Endothelial cell of coronary artery (primary cell): ENCODE results near the gene APC2. TPM values are rescaled to one million over a fixed set of nuclear protein-coding genes. Genes with fewer than 3 reads are reported as not detected.

Experiments used
- total RNA-seq: library from RNA; depleted of rRNA; stranded (reverse); fragments of >200 nt; gene quantifications from 2 replicates; pipeline ENCODE4 v1.2.3, GENCODE V29; 2014

The APC2 gene, protein sequence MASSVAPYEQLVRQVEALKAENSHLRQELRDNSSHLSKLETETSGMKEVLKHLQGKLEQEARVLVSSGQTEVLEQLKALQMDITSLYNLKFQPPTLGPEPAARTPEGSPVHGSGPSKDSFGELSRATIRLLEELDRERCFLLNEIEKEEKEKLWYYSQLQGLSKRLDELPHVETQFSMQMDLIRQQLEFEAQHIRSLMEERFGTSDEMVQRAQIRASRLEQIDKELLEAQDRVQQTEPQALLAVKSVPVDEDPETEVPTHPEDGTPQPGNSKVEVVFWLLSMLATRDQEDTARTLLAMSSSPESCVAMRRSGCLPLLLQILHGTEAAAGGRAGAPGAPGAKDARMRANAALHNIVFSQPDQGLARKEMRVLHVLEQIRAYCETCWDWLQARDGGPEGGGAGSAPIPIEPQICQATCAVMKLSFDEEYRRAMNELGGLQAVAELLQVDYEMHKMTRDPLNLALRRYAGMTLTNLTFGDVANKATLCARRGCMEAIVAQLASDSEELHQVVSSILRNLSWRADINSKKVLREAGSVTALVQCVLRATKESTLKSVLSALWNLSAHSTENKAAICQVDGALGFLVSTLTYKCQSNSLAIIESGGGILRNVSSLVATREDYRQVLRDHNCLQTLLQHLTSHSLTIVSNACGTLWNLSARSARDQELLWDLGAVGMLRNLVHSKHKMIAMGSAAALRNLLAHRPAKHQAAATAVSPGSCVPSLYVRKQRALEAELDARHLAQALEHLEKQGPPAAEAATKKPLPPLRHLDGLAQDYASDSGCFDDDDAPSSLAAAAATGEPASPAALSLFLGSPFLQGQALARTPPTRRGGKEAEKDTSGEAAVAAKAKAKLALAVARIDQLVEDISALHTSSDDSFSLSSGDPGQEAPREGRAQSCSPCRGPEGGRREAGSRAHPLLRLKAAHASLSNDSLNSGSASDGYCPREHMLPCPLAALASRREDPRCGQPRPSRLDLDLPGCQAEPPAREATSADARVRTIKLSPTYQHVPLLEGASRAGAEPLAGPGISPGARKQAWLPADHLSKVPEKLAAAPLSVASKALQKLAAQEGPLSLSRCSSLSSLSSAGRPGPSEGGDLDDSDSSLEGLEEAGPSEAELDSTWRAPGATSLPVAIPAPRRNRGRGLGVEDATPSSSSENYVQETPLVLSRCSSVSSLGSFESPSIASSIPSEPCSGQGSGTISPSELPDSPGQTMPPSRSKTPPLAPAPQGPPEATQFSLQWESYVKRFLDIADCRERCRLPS (N-terminal part only)
- total RNA-seq = 0.09 TPM in 2 replicates

DNA sequence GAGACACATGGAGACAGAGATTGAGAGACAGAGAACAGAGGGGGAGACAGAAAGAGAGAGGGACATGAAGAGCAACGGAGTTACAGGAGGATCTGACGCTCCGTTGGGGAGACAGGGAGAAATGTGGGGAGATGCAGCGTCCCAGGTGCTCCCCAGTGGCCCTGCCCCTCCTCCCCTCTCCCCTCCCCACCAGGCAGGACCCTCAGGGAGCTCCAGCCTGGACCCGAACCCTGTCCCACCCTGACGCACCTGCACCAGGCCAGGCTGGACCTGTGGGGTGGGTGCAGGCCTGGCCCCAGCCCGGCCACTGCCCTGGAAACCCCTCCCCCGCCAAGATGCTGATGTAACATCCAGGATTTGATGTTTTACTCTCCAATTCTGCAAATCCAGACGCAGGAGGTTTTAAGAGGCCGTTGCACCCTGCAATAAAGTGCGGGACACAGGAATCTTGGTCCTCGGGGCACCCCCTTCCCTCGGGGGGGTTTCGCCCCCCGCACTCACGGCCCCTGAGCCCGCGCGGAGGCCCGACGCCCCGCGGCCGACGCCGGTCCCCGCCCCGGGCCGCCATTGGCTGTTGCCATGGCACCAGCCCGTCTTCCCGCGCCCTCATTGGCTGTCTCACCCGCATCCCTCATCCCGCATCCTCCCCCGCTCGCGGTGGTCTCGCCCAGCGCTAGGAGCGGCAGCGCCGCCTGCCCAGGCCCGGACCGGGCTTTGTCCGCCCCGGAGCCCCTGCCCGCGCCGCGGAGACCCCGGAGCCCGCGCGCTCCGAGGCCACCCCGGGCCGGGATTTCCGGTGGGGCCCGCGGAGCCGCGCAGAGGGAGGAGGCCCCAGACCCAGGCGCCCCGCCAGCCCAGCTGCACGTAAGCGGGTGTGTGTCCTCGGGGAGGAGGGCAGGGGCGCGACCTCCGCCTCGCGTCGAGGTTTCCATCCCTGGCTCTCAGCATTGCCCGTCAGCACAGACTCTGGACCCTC is at the start of gene APC2:
TSS of gene APC2 (plus strand) at position 655 of the 976 bp plus-strand sequence. CDS start 2,881 bp downstream, outside the sequence.

DNA sequence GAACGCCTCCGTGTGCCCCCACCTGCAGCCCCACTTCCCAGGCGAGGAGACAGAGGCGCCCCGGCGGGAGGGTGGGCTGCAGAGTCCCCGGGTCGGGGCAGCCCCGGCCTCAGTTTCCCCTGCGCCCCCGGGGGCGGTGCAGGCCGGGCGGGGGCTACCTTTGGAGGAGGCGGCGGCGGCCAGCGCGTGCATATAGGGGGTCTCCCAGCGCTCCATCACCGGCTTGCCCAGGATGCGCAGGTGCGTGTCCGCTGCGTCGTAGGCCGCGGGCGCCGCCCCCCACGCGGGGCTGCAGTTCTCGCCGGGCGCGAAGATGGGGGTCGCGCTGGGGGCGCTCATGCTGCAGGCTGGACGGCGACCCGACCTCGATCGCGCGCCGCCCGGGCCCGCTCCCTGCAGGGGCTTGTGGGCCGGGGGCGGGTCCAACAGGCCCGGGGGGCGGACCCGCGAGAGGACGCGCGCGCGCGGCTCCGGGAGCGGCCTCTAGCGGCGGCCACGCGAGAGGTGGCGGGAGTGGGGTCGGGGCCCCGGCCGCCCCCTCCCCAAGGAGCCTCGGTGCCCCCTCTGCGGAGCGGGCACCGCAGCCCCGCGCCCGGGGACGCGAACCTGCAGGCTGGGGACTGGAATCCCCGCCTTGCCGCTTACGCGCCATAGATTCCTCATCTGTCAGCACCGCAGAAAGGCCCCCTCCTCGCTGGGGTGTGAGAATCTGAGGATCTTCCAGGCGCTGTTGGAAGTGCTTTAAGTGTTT is 48.6 kb upstream of the APC2 start, which contains the start of gene GAMT:
TSS of gene GAMT (minus strand) at position 405 of the 751 bp plus-strand sequence. CDS start at position 339, 66 bp downstream.

DNA sequence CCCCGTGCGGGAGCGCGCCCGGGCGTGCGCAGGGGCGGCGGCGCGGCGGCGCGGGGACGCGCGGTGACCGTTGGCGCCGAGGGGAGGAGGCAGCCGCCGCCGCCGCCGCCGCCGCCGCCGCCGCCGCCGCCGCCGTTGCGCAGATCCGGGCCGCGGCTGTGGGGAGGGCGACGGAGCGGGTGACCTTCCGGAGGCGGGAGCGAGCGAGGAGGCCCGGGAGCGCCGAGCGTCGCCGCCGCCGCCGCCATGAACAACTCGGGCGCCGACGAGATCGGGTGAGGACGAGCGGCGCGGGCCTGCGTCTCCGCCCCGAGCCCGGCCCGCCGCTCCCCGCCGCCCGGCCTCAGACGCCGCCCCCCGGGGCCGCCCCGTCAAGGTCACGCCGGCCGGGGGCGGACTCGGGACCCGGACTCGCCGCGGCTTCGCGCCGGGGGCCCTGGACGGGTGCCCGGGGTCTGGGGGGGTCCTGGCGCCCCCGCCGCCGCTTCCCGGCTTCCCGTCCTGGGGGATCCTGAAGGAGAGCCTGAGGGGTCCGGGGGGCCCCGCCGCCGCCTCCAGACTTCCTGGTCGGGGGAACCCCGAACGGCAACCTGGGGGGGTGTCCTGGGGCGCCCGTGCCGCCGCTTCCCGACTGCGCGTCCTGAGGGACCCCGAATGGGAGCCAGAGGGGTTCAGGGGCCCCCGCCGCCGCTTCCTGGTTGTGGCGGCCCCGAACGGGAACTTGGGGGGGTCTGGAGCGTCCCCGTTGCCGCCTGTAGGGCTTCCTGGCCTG is 42.2 kb upstream of the APC2 start, which contains the start of gene DAZAP1:
TSS of gene DAZAP1 (plus strand) at position 59 of the 772 bp plus-strand sequence. CDS start at position 247, 188 bp downstream.

GRCh38 chr19:1438035-1438932 is 11.6 kb upstream of the APC2 start, which contains the start of gene RPS15:
RPS15 (plus strand) TSS chr19:1438396; CDS start chr19:1438426, 30 bp downstream.

DNA sequence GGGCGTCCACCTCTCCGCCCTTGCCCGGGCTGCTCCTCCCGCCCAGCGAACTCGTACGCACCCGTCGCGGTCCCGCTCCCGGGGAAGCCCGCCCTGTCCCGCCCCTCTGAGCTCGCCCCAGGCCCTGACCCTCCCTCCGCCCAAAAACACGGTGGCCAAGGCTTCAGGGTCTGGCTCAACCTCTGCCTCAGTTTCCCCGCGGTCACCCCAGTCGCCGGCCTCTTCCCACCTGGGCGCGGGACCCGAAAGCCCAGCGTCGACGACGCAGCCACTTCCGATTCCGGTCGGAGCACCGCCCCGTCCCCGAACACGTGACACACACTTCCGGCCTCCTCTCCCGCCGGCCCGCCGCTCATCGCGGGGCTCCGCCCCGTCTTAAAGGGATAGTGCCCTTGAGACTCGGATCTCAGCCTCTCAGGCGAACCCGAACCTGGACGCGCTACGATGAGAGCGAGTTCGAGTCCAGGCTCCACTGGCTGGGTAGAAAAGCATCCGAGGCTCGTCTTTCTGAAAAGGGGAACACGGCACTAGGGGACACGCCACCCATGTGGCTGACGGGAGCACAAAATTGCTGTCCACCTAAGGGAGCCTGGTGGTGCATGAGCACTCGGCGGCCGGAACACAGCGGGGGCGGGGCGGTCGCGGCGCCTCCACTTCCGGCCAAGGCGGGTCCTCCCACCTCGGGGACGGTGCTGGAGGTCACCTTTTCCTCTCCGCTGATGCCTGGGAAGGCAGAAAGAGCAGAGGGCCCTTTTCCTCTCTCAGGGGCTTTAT is 29.2 kb downstream of the APC2 start, which contains the start of gene C19orf25:
TSS of gene C19orf25 (minus strand) at position 282 of the 774 bp plus-strand sequence. CDS start 312 bp downstream, outside the sequence.

DNA sequence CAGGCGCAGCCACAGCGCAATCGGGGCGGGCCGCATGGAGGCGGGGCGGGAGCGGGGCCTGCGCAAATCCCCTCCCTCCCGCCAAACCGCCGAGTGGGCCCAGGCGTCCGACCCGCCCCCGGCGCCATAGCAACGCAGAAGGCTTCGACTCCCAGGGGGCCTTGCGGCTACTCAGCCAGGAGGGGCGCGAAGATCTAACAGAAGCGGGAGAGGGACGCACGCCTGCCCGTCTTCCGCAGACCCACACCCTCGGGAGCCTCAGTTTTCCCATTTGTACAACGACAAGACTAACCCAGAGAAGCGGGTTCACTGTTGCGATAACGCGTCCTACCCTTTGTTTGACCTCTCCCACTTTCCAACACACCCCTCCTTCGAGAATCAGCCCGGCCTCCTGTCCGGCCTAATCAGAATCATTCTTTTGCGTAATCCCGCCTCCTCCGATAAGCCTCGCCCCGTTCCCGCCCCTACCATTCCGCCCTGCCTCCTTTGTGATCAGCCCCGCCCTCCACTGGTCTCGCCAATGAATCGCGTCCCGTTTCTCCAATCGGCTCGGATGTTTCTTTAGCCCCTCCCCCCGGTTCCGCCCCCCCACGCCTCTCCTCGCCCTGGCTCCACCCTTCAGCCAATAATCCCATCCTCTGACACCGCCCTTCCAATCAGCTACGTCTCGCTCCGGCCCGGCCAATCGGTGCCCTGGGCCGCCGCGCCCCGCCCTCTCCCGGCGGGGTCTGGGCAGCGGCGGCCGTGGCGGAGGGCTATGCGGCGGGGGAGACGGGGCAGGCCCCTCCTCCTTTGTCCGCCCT is 40.6 kb downstream of the APC2 start, which contains the start of gene PCSK4:
TSS of gene PCSK4 (minus strand) at position 40 of the 803 bp plus-strand sequence. CDS start at position 36, 4 bp downstream.

DNA sequence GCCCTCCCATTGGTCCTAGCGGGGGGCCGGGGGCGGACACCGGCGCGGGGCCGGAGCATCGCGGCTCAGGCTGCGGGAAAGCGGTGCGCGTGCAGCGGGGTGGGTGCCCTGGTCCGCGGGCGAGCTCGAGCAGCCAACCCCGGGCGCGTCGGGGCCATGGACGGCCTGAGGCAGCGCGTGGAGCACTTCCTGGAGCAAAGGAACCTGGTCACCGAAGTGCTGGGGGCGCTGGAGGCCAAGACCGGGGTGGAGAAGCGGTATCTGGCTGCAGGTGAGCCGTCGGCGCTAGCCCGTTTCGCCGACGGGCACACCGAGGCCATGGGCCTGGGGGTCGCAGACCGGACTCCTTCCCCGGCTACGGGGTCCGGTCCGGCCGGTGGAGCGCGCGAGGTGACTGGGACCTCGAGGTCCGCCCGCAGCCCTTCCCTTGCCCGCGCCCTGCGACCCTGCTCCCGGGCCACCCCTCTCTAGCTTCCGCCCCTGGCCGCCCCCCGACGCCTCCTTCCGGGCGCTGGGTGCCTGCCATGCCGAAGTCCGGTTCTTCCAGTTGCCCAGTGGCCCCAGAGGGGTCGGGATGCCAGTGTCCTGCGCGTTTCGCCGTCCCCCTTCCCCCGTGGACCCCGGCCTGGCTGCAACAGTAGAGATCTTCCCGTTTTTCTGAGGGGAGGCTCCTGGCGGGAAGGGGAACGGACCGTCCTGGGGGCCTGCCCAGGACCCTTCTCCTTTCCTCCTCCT is 41.4 kb downstream of the APC2 start, which contains the start of gene REEP6:
TSS of gene REEP6 (plus strand) at position 68 of the 735 bp plus-strand sequence. CDS start at position 157, 89 bp downstream.

DNA sequence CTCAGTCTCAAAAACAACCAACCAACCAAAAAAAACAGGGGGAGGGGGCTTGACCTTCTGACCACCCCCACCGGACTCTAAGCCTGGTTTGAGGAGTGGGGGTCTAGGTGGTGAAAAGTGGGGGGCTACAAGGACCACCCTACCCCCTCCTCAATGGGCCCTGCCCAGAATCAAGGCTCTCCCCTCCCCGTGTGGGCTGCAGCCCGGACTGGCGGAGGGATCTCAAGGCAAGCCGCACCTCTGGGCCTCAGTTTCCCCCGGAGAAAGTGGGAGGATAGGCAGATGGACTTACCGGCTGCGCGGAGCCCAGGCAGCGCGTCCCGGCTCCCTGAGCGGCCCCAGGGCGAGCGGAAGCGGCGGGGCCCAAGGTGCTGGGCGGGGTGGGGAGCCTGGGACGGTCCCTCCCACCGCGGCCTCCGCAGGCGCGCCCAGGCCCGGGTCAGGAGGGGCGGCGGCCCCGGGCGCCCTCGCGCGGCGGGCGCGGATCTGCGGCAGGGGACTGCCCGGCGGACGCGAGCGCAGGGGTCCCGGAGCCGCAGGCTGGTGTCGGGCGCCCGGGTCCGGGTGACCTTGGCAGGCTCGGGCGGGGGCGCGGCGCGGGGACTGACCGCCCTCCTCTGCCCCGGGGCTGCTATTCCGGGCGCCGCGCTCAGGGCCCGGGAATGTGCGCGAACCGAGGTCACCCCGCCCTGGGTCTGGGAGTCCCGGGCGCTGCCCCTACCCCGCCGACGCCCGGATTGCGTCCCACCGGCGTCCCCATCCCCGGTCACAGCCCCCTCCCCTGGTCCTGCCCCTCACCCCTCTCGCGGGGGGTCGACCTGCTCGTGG is 63.0 kb downstream of the APC2 start, which contains the start of gene ADAMTSL5:
TSS of gene ADAMTSL5 (minus strand) at position 349 of the 828 bp plus-strand sequence. CDS start 2,076 bp downstream, outside the sequence.

Other genes starting within 250 kb of the APC2 start
- 88.2 and 94.2 TPM in 2 replicates for gene STK11, start 244.3 kb upstream of the APC2 start, total RNA-seq
- gene CBARP, start 212.1 kb upstream of the APC2 start, total RNA-seq = 1.3 and 1.6 TPM in 2 replicates
- gene ATP5F1D, start 208.4 kb upstream of the APC2 start, total RNA-seq = 46.3 and 51.7 TPM in 2 replicates
- 12.7 and 16.3 TPM in 2 replicates for gene MIDN, start 201.5 kb upstream of the APC2 start, total RNA-seq
- 76.5 and 167 TPM in 2 replicates for gene CIRBP, start 180.8 kb upstream of the APC2 start, total RNA-seq
- gene FAM174C, start 174.6 kb upstream of the APC2 start, total RNA-seq = 12.8 and 25.1 TPM in 2 replicates
- gene EFNA2, start 164.2 kb upstream of the APC2 start, total RNA-seq = 0.09 and 0.18 TPM in 2 replicates
- gene NDUFS7, start 66.2 kb upstream of the APC2 start, total RNA-seq = 61.5 and 62.4 TPM in 2 replicates
- gene GAMT, start 48.6 kb upstream of the APC2 start, total RNA-seq = 14.8 and 23.2 TPM in 2 replicates
- gene DAZAP1, start 42.5 kb upstream of the APC2 start, total RNA-seq = 58.0 and 63.1 TPM in 2 replicates
- gene RPS15, start 11.7 kb upstream of the APC2 start, total RNA-seq = 380 and 504 TPM in 2 replicates
- 15.6 and 21.6 TPM in 2 replicates for gene C19orf25, start 29.1 kb downstream of the APC2 start, total RNA-seq
- 0.81 and 1.0 TPM in 2 replicates for gene PCSK4, start 40.2 kb downstream of the APC2 start, total RNA-seq
- 0.75 and 0.99 TPM in 2 replicates for gene REEP6, start 41.1 kb downstream of the APC2 start, total RNA-seq
- gene ADAMTSL5, start 62.9 kb downstream of the APC2 start, total RNA-seq = 0.18 and 1.1 TPM in 2 replicates
- gene PLK5, start 74.0 kb downstream of the APC2 start, total RNA-seq = not detected in 2 replicates
- gene MEX3D, start 118.2 kb downstream of the APC2 start, total RNA-seq = 67.0 and 70.2 TPM in 2 replicates
- gene MBD3, start 142.7 kb downstream of the APC2 start, total RNA-seq = 108 and 110 TPM in 2 replicates
- gene UQCR11, start 155.3 kb downstream of the APC2 start, total RNA-seq = 74.2 and 84.3 TPM in 2 replicates
- gene TCF3, start 202.5 kb downstream of the APC2 start, total RNA-seq = 111 and 115 TPM in 2 replicates